NT2/D1 (cell line): ENCODE measurements around the gene CEBPZ.
"Not testable (repeated sequence)": the region's sequence is repeated elsewhere in the genome, so short reads cannot be mapped to it uniquely, and the experiment has no call there.

Experiments used
- DNase-seq: peaks from one replicate; pipeline ENCODE4 v3.0.0-alpha.2; 2011; ENCODE audit warnings: low read depth, low spot score
- H3K27me3 ChIP-seq: 2 replicates; pipeline ENCODE4 v1.6.0; 2011; ENCODE audit warnings: mild to moderate bottlenecking; ENCODE audit not compliant: insufficient read length, insufficient read depth
- H3K36me3 ChIP-seq: 2 replicates; pipeline ENCODE4 v1.6.1; 2011; ENCODE audit warnings: mild to moderate bottlenecking, low read length, mixed read lengths; ENCODE audit not compliant: insufficient read depth, insufficient read length
- H3K4me1 ChIP-seq: 2 replicates; pipeline ENCODE4 v1.5.1; 2011; ENCODE audit not compliant: insufficient read depth, insufficient read length
- H3K4me3 ChIP-seq: 2 replicates; pipeline ENCODE4 v1.5.1; 2011; ENCODE audit warnings: low read depth; ENCODE audit not compliant: insufficient read length
- H3K9ac ChIP-seq: 2 replicates; pipeline ENCODE4 v1.6.0; 2011; ENCODE audit warnings: low read depth; ENCODE audit not compliant: insufficient read length
- H3K9me3 ChIP-seq: 2 replicates; pipeline ENCODE4 v1.5.1; 2011; ENCODE audit warnings: mild to moderate bottlenecking, low read length; ENCODE audit not compliant: insufficient read depth
- SUZ12 ChIP-seq: IDR thresholded peaks from 2 replicates; pipeline ENCODE4 v1.6.1; 2011; ENCODE audit not compliant: insufficient read length, insufficient read depth; ENCODE audit errors: extremely low read depth
- YY1 ChIP-seq: IDR thresholded peaks from 2 replicates; pipeline ENCODE4 v1.6.1; 2011; ENCODE audit not compliant: insufficient read length, insufficient read depth
- ZNF274 ChIP-seq: IDR thresholded peaks from 2 replicates; pipeline ENCODE4 v1.6.1; 2011; ENCODE audit warnings: mild to moderate bottlenecking, low read depth, low read length

The CEBPZ gene

DNA sequence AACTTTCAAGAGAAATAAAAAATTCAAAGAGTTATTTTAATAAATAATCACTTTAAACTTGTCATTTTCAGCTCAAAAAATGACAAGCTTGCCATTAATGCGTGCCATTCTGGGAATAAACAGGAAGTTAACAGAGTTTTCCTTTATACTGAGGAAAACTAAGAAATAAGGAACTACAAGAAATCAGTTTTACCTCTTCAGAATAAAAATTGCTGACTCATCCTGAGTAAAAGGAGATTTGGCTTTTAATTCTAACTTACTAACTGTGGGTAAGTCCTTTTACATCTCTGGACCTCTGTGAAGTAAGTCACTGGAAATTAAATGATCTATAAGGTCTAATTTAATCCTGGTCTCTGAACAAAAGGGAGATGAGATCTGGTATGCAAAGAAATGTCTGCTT, 16.1 kb downstream of the CEBPZ start:
- no peaks in the 10 kb centered on the region; the same call in 1 of the 2 replicates for H3K9me3 ChIP-seq
- H3K9ac ChIP-seq = no peak overlapping the region
- H3K4me1 ChIP-seq = no peaks in the 10 kb centered on the region
- TF ChIP-seq YY1 = no peak
- no peak for TF ChIP-seq SUZ12
- no peak for TF ChIP-seq ZNF274
- no peaks in the 10 kb centered on the region for H3K27me3 ChIP-seq
- DNase-seq = no peak
- no peak overlapping the region for H3K4me3 ChIP-seq
- peaks cover 82% of the 10 kb centered on the region for H3K36me3 ChIP-seq

DNA sequence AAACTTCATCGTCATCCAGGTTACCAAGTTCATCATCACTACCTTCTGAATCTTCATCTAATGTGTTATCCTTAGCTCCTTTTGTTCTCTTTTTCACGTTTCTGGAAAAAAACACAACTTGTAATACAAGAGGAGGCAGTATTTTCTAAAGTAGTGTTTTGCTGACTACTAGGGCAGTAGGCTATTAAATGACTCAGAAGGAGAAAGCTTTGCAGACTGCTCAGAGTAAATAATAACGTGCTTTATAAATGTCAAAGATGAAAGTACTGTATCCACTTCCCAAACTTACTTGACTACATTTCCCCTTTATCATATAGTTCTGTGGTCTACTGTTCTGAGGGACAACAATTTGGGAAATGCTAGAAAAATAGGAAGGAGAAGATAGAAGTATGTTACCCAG, 19.5 kb downstream of the CEBPZ start:
- DNase-seq = no peak
- Histone ChIP-seq H3K9ac (no peak overlapping the region), H3K4me3 (no peak overlapping the region), H3K4me1 (no peaks in the 10 kb centered on the region), H3K27me3 (no peaks in the 10 kb centered on the region), H3K36me3 (peaks cover 83% of the 10 kb centered on the region), H3K9me3 (peaks cover 29% of the 10 kb centered on the region)
- TF ChIP-seq YY1 = no peak
- TF ChIP-seq SUZ12 = no peak
- no peak for TF ChIP-seq ZNF274

DNA sequence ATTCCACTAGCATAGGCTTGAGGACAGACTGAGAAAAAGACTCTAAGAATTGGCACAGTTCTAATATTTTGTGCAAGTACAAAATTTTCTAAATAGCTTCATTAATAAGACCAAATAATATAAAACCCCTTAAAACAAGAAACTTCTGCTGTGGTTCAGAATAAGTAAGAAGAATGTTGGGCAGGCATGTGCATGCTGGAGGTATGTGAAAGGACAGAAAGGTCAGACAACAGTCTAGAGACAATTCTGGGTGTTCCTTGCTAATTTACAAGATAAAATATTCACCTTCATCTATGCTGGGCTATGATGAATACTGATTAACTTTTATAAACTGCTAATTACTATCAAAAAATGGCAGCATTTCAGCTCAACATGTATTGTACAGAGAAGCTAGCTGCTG, 20.2 kb downstream of the CEBPZ start:
- Histone ChIP-seq H3K9me3 (peaks cover 36% of the 10 kb centered on the region), H3K4me3 (no peak overlapping the region), H3K27me3 (no peaks in the 10 kb centered on the region), H3K36me3 (peaks cover 81% of the 10 kb centered on the region), H3K9ac (no peak overlapping the region), H3K4me1 (no peaks in the 10 kb centered on the region)
- no peak for DNase-seq
- TF ChIP-seq SUZ12 = no peak
- TF ChIP-seq YY1 = no peak
- no peak for TF ChIP-seq ZNF274

DNA sequence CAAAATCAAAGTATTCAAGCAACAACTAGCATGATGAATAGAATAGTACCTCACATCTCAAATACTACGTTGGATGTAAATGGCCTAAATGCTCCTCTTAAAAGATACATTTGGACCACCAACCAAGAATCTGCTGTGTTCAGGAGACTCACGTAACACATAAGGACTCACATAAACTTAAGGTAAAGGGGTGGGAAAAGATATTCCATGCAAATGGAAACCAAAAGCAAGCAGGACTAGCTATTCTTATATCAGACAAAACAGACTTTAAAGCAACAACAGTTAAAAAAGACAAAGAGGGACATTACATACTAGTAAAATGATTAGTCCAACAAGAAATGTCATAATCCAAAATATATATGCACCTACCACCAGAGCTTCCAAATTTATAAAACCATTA, 24.6 kb downstream of the CEBPZ start:
- H3K4me1 ChIP-seq, DNase-seq, H3K27me3 ChIP-seq, H3K4me3 ChIP-seq, H3K9ac ChIP-seq: not testable (repeated sequence)
- Histone ChIP-seq H3K36me3 (peaks cover 72% of the 10 kb centered on the region), H3K9me3 (peaks cover 66% of the 10 kb centered on the region)

DNA sequence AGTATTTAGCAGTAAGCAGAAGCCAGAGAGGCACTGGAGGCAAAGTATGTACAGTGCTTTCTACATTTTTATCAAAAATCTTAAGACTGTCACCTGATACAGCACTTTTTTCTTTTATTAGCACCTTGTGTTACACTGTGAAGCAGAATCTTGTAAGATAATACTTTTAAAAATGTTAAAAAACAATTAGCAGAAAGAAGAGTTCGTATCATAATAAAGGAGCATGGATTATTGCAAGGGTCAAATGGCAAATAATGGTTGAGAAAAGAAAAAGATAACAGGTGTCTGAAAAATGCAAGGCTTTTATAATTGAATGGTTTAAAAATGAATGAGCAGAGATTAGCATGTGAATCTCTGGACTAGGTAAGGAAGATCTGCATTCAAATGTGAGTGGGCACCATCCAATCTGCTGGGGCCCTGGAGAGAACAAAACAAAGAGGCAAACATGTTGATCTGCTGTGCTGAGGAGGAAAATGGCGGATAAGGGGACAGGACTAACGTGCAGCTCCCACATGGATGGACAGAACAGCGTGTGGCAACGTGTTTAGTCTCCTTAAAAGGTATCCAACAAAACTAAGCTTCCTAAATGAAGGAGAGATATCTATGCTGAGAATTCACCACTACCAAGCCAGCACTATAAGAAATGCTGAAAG, 25.6 kb downstream of the CEBPZ start:
- H3K4me3 ChIP-seq = no peak overlapping the region
- peak; percentile 74 for DNase-seq
- peaks cover 64% of the 10 kb centered on the region for H3K36me3 ChIP-seq
- no peaks in the 10 kb centered on the region for H3K4me1 ChIP-seq
- TF ChIP-seq YY1 = no peak
- no peak for TF ChIP-seq ZNF274
- no peak for TF ChIP-seq SUZ12
- no peak overlapping the region for H3K9ac ChIP-seq
- peaks cover 66% of the 10 kb centered on the region for H3K9me3 ChIP-seq
- no peaks in the 10 kb centered on the region for H3K27me3 ChIP-seq

DNA sequence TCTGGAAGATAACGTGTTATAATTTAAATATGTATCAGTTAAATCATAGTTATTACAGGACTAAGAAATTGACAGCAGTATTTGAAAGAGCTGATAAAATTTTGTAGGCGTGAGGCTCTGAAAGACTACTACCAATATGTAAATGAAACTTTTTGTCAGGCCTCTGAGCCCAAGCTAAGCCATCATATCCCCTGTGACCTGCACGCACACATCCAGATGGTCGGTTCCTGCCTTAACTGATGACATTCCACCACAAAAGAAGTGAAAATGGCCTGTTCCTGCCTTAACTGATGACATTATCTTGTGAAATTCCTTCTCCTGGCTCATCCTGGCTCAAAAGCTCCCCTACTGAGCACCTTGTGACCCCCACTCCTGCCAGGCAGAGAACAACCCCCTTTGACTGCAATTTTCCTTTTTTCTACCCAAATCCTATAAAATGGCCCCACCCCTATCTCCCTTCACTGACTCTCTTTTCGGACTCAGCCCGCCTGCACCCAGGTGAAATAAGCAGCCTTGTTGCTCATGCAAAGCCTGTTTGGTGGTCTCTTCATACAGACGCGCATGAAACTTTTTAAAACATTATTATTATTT, 26.2 kb downstream of the CEBPZ start:
- H3K27me3 ChIP-seq, DNase-seq, H3K4me3 ChIP-seq, H3K9ac ChIP-seq, H3K4me1 ChIP-seq: not testable (repeated sequence)
- Histone ChIP-seq H3K9me3 (peaks cover 66% of the 10 kb centered on the region), H3K36me3 (peaks cover 60% of the 10 kb centered on the region)

DNA sequence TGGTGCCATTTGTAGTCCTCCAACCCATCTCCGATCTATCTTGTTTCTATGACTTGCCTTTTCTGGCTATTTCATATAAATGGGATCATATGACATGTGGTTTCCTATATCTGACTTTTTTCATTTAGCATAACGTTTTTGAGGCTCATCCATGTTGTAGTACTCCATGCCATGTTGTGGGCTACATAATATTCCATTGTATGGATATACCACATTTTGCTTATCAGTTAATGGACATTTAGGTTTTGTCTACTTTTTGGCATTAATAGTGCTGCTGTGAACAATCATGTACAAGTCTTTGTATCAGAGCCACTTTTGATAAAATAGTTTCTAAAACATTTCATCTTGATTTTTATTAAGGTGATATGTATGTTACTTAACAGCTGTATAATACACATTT, 27.7 kb downstream of the CEBPZ start:
- H3K36me3 ChIP-seq = peaks cover 55% of the 10 kb centered on the region
- H3K9me3 ChIP-seq = peaks cover 54% of the 10 kb centered on the region
- no peak overlapping the region for H3K4me3 ChIP-seq
- H3K9ac ChIP-seq = no peak overlapping the region
- H3K4me1 ChIP-seq = no peaks in the 10 kb centered on the region
- TF ChIP-seq ZNF274 = no peak
- no peak for TF ChIP-seq YY1
- TF ChIP-seq SUZ12 = no peak
- H3K27me3 ChIP-seq = no peaks in the 10 kb centered on the region
- DNase-seq = no peak
